Measurements from ENCODE around the gene SHCBP1. TPM values are rescaled to one million over a fixed set of nuclear protein-coding genes. Genes with fewer than 3 reads are reported as not detected.
A peak's percentile ranks its signal among the peaks of the same experiment; 100 is the strongest.

Gene SHCBP1
- total and polyA plus RNA-seq, 9 of the 15 experiments (the other 6 are each of a cell fraction or from before 2014, with no cell fraction given), result 6.2 to 29.6 (median 19.7) TPM

- Histone ChIP-seq H3K4me3 (no peak overlapping the region), H3K79me2 (ENCODE audit: control insufficient read depth, insufficient read depth, low read length) (peaks cover 14% of the 10 kb centered on the region), H3K4me1 (replicated peaks in 1 of 2; ENCODE audit: control insufficient read depth in 2 of 2, insufficient read depth in 2 of 2, low read length in 2 of 2) (peaks cover 3 to 21% of the 10 kb centered on the region in 2 experiments; a peak in 4 of 5 replicates), H3K4me2 (ENCODE audit: insufficient read depth, low read length) (no peak overlapping the region), H3K27ac (ENCODE audit: extremely low read depth, low read depth, low read length) (no peak overlapping the region), H3K9me3 (replicated peaks; ENCODE audit: control insufficient read depth, insufficient read depth, low read depth, low read length) (no peaks in the 10 kb centered on the region; the same call in none of the 2 replicates), H3K9me1 (ENCODE audit: control insufficient read depth, insufficient read depth, low read length) (no peaks in the 10 kb centered on the region), H3K36me3 (ENCODE audit: control insufficient read depth, insufficient read depth, low read length) (peaks cover 62% of the 10 kb centered on the region), H3K27me3 (ENCODE audit: control insufficient read depth in 2 of 2, insufficient read depth in 2 of 2, low read length in 2 of 2) (no peaks in the 10 kb centered on the region), H3K9ac (ENCODE audit: insufficient read depth in 1 of 2, low read depth in 2 of 2, low read length in 2 of 2) (no peak overlapping the region), H4K20me1 (replicated peaks; ENCODE audit: control insufficient read depth, insufficient read depth, low read length) (no peaks in the 10 kb centered on the region), H2AFZ (ENCODE audit: low read depth, low read length) (no peak overlapping the region)
- intact Hi-C loops (cut with micrococcal nuclease), result no loop called here
- no TSS peak for BruUV-seq (replicated peaks)
- ATAC-seq, result peak; percentile 65; the same call in 2 of the 3 replicates
- FAIRE-seq, result no peak
- WGBS (ENCODE audit: insufficient coverage, low coverage, missing lambda C conversion rate), result 50% methylated on average over 1 of the region's 1 CpG
- DNase-seq (ENCODE audit: extremely low read depth in 1 of 4, low spot score in 3 of 4), result peak in 1 of 4 experiments; percentile 20
- in situ Hi-C loops (cut with MboI), result no loop called here
- ChIA-PET POLR2A (interaction anchor here (0.8 to 2.1 kb wide), 3 partner anchors 9 to 20 kb away, joined by 3 to 18 read pairs (median 3); no protein-coding TSS in a partner anchor), CTCF (ENCODE audit: low intra/inter-chr PET ratio) (no interaction called here)
- TF ChIP-seq KLF10 (CRISPR knock-in tag; IDR thresholded peaks at IDR 0.05) (no peak), FOXO4 (CRISPR knock-in tag; IDR thresholded peaks at IDR 0.05) (no peak), ZNF511 (CRISPR knock-in tag; IDR thresholded peaks at IDR 0.05) (no peak), ETS2 (tag; IDR thresholded peaks at IDR 0.05; ENCODE audit: borderline replicate concordance, poor library complexity, severe bottlenecking) (no peak), E2F5 (CRISPR knock-in tag; IDR thresholded peaks at IDR 0.05) (no peak), POLR2B (IDR thresholded peaks at IDR 0.05; ENCODE audit: low read depth, partially characterized antibody) (no peak), NR2C2 (CRISPR knock-in tag; IDR thresholded peaks at IDR 0.05) (no peak), NR2C2 (tag; IDR thresholded peaks at IDR 0.05) (no peak)
Measured at GRCh38 chr16:46582313-46582712, 38.9 kb downstream of the SHCBP1 start.

Data from K562 (cell line).